Forelimb muscle (tissue), 1 donor: ENCODE data around the gene KCNK17. TPM values are rescaled to one million over a fixed set of nuclear protein-coding genes. Genes with fewer than 3 reads are reported as not detected.
"Not testable (repeated sequence)": the region's sequence is repeated elsewhere in the genome, so short reads cannot be mapped to it uniquely, and the experiment has no call there.

ENCODE experiments used
- DNase-seq: peaks from one replicate; pipeline ENCODE4 v3.0.0-alpha.2; 2013; ENCODE audit warnings: low read depth
- polyA plus RNA-seq: library from polyadenylated mRNA; unstranded; fragments of 120-200 nt; gene quantifications from one replicate; pipeline ENCODE4 v1.2.1, GENCODE V29; 2013; ENCODE audit not compliant: insufficient read length

The KCNK17 gene
- polyA plus RNA-seq, 1 donor, result 1.5 TPM

DNA sequence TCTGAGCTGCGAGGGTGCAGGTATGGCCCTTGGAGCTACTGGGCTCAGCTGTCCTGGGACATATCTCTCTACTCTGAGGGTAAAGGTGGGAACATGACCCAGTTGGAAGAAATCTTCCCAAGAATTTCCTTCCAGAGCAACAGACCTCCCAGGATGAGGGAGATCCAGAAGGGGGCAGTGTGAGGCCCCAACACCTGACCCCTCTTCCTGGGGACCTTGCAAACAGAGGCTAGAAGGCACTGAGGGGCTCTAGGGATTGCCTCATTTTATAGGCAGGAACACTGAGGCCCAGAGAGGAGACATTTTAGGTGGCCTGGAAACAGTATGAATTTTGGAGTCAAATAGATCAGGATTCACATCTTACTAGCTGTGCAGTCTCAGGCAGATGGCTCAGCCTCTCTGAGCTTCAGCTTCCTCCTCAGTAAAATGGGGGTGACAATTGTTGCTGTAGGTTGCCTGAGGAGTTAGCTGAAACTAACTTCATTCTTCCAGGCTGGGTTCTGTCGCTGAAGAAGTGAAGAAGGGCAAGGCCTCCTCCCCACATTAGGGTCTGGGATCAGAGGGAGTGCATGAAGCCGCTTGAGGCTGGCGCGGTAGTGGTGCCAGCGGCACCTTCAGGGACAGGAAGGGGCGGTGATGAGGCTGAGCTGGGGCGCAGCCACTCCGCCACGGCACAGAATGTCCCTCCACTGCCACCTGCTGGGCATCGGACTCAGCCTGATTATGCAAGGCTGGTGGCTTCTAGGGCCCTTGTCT, 11.4 kb downstream of the KCNK17 start:
- no peak for DNase-seq

- DNase-seq, result no peak
These were observed 12.2 kb downstream of the KCNK17 start for GRCh38 chr6:39302011-39302410.

GRCh38 chr6:39301606-39302005, 12.6 kb downstream of the KCNK17 start:
- no peak for DNase-seq

GRCh38 chr6:39300739-39301138, 13.5 kb downstream of the KCNK17 start:
- no peak for DNase-seq

DNA sequence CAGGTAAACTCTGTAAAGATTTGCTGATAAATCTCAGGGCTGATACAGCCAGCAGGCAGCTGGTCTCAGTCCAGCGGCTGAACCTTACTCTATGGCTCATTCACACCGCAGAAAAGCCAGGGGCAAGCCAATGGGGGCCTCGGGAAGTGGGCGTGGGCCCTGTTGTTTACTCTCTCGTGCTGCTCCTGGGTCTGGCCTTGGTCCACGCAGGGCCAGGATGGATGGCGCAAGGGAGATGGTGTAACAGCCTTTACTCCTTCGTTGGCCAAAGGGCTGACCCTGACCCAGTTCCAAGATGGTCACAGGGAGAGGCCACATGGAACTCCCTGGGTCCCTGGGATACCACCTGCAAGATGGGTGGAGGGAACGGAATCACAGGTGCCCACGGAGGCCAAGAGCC, 16.2 kb downstream of the KCNK17 start:
- no peak for DNase-seq

- DNase-seq, result no peak
These were observed 17.2 kb downstream of the KCNK17 start for GRCh38 chr6:39296745-39297640.

DNA sequence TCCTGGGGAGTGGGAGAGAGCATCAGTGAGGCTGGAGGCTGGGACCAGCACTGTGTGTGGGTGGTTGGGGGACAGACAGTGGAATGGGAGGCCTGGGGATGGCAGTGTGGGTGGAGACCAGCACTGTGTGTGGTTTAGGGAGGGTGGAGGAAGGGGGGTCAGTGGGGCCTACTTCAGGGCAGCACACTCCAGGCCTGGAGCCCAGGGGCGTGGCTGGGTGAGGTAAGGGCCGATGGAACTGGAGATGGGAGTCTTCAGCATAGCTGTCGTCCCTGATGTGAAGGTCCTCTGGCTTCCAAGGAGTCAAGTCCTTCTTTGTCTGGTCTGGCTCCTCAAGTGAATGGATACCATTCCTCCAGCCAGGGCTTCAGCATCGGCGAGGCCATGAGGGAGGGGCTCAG, 18.6 kb downstream of the KCNK17 start:
- no peak for DNase-seq

DNA sequence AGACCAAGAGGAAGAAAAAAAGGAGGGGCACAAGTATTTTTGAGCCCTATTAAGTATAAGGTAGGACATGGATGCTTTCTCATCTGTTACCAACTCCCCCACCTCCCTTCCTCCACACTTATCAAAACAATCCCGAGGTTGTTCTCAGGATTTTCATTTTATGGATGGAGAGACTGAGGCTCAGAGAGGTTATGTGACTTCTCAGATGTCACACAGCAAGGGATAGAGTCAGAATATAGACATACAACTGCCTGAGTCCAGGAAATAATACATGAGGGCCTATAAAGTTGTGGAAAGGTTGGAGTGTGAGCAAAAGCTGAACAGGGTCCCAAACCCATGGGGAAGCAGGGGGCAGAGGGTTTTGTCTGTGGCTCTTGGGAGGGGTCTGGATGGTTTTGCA, 19.3 kb downstream of the KCNK17 start:
- DNase-seq, result no peak

DNA sequence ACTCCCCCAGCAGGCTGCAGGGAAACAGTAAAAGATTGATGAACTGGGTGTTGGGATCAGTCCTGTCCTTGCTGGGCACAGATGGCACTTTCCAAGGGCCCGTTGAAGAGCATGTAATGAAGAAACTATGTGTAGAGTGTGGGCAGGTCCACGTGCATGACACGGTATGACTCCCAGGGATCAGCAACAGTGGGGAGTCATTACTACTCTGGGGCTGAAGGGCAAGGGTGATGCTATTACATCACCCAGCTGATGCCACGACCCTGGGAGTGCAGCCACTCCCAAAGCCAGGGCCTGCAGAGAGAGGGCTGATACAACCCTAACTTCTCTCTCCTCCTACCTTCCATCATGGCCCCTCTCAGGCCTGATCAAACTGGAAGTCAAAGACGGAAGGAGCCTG, 20.1 kb downstream of the KCNK17 start:
- DNase-seq, result no peak

DNA sequence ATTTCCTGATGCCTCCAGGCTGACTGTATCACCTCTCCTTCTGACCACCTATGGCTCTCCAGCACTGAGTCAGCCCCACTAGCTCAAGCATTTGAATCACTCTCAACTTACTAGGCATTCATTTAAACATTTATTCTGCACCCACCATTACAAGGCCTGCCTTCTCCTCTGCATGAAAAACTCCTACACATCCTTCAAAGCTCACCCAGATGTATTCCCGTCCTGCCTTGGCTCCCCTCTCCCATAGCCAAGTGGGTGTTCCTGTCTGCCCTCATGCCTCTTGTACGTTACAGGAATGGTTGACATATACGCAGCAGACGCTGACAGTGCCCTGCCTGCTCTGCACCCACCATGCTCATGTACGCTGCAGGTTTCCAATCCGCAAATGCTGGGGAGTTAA, 21.6 kb downstream of the KCNK17 start:
- no peak for DNase-seq

DNA sequence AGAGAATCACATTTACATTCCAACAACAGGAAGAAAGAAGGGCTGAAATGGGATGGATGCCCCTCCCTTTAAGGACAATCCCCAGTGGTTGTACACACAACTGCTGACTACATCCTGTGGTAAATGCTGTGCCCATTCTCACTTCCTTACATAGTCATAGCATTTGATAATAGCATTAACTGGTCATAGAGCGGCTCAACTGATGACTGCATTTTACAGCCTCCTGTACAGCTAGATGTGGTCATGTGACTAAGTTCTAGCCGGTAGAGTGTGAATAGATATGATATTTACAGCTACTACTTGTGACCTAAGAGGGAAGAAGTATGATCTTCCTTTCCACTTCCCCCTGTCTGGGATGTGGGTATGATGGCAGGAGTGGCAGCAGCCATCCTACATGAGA, 24.7 kb downstream of the KCNK17 start:
- no peak for DNase-seq

DNA sequence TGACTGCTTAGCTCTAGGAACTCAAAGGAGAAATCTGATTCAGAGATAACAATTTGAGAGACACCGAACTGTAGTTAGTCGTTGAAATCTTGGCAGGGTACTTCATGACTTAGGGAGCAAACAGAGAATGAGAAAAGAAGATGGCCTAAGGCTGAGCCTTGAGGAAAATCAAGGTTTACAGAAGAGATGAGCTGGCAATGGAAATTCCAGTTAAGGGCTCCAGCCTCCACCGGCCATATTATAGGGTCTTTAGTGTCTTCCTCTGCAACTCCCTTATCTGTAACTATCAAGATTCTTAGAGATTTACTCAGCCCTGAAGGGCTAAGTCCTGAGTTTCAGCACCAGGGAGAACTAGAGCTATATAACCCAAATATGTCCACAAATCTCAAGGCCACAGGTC, 26.6 kb downstream of the KCNK17 start:
- no peak for DNase-seq

DNA sequence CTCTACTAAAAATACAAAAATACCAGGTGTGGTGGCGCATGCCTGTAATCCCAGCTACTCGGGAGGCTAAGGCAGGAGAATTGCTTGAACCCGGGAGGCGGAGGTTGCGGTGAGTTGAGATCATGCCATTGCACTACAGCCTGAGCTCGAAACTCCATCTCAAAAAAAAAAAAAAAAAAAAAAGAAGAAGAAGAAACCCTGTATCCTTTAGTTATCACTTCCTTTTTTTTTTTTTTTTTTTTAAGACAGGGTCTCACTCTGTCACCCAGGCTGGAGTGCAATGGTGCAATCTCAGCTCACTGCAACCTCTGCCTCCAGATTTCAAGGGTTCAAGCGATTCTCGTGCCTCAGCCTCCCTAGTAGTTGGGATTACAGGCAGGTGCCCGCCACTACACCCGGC, 27.6 kb downstream of the KCNK17 start:
- DNase-seq, result not testable (repeated sequence)

DNA sequence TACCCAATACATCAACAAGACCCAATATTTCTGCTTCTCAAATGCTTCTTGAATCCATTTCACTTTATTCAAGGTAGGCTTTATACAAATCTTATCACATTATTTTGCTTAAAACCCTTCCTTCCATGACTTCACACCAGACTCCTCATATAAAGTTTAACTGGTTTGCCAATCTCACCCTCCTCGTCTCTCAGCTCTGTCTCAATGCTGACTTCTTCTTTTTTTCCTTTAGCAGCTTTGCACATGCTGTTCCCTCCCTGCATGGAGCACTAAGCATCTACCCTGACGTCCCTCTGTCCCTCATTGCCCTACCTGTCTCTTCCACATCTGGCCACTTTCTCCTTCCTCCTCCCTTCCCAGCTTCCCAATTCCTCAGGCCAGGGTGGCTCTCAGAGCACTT, 31.4 kb downstream of the KCNK17 start:
- no peak for DNase-seq

DNA sequence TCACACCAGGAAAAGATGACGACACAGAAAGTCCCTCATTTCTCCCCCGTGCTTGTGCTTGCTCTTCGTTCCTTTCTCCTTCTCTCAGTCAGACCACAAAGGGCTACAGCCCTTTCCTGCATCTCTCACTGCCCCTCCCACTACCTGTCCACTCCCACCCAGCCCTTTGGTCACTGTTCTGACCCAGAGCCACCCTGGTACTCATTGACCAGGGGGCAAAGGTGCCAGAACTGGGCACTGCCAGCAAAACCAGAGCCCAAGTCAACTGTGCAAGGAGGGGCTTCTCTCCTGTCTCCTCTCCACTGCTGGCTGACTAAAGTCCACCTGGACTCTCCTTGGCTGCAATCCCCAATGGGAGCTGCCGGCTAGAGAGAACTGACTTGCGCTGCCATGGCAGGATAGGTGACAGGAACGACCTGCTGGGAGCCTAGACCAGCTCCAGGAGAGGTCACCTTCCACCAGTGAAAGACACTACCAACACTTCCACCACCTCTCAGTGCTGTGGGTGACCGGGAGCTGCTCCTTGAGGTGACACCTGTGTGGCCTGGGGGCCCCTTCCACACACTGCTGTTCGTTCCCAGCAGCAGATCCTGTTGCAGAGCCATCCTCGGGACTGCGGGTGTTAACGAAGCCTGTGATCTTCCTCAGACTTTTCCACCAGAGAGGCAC, 32.8 kb downstream of the KCNK17 start:
- DNase-seq, result no peak

- DNase-seq, result no peak
These were observed 33.9 kb downstream of the KCNK17 start for GRCh38 chr6:39280247-39280731.

DNA sequence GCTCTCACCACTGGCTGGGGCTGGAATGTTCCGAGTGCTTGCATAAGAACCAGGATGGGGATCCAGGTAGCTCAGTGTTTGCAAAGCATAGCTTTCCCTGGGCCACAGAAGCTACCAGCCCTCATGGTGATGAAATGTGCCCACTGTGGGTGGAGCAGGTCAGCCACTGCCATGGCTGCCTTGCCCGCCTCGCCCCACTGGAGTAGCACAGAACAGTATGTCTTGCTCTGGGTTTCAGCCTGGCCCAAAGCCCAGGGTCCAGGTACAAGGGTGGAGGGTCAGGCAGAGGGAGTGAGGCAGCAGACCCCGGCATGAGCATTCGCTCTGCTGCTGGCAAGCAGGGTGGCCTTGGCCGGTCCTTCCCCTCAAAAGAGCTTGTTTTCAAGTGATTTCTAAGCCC, 34.7 kb downstream of the KCNK17 start:
- no peak for DNase-seq

DNA sequence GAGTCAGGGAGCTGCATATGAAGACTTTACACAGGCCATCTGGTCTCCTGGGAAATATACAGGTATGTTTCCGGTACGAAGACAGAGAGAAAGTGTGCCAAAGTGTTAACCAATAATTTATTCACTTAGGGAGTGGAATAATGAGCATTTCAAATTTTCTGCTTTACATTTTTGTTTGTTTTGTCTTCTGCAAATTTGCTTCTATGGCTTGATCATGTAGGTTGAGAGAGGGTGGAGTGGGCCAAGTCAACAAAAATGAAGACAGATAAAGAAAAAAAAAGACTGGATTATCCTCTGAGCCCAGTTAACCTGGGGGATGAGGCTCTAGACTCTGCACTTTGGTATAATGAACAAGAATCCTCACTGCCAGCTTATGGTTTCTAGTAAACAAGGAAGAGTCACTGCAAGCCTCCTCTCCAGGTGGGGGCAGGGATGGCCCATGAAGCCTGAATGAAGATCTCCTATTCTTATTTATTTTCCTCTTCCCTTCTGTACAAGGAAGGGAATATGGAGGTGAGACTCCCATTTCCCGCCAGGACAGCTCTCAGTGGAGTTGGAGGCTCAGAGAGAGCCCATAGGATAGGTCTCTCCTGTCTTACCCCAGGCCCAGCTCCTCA, 37.7 kb downstream of the KCNK17 start:
- DNase-seq, result no peak

- DNase-seq, result no peak
These were observed 39.3 kb downstream of the KCNK17 start for GRCh38 chr6:39274903-39275302.

DNA sequence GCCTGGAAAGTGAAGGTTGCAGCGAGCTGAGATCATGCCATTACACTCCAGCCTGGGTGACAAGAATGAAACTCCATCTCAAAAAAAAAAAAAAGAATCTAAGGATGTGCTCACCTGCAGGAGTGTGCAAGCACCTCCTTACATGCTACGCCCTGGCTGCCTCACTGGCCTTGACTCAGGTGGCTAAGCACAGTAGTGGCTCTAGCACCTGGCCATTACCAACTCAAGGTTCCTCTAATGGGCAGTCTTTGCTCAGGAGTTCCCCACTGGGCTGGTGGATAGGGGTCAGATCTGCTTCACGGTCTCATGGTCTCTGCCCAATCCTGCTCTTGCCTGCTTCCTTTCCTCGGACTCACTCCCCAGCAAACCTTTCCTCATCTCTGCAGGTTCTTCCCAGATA, 39.7 kb downstream of the KCNK17 start:
- DNase-seq, result no peak

GRCh38 chr6:39273406-39273821, 40.8 kb downstream of the KCNK17 start:
- DNase-seq, result no peak

DNA sequence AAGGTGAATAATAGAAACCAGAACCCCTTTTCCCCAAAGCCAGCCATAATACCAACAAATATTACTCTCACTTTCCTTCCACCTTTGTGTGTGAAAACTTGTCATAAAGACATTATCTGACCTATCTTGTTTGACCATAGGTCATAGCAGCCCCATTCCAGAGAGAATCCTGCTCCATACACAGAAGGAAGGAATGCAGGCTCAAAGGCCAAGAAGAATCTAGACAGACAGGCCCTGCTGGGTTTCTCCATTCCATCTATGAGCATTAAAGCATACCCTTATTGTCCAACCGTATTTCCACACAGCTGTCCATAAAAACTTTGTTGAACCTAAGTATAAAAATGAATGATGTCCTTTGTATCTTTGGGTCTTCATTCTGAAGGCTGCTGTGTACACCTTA, 44.3 kb downstream of the KCNK17 start:
- no peak for DNase-seq
